WTC11 (cell line): Measurements from ENCODE around the gene RHOBTB3. TPM values are rescaled to one million over a fixed set of nuclear protein-coding genes. Genes with fewer than 3 reads are reported as not detected.
"Not testable (repeated sequence)": the region's sequence is repeated elsewhere in the genome, so short reads cannot be mapped to it uniquely, and the experiment has no call there.

Experiments
- ATAC-seq: fragments of 200-7000 bp; cut with Tn5 transposase; 2 replicates; pipeline ENCODE4 v1.10.0; 2021; ENCODE audit warnings: mild to moderate bottlenecking, moderate library complexity
- CTCF ChIA-PET: fragments of 300-600 bp; sonication (Branson Sonifier 250); formaldehyde crosslinking; loops from one replicate; lab custom pipeline; 2021; ENCODE audit warnings: antibody characterized with exemption; lab: Charles Lee
- POLR2A ChIA-PET: fragments of 350-600 bp; sonication (Branson Sonifier 250); formaldehyde crosslinking; loops from one replicate; lab custom pipeline; 2021; ENCODE audit warnings: antibody characterized with exemption; lab: Charles Lee
- DNase-seq: peaks from one replicate; pipeline ENCODE4 v3.0.0; 2021; ENCODE audit warnings: low spot score
- H3K27ac Mint-ChIP-seq: 2 replicates; pipeline ENCODE4 v1.8.0; 2021; ENCODE audit warnings: mixed read lengths
- H3K27me3 Mint-ChIP-seq: 2 replicates; pipeline ENCODE4 v1.8.0; 2021; ENCODE audit warnings: low read depth, mild to moderate bottlenecking, moderate library complexity, mixed read lengths
- H3K36me3 Mint-ChIP-seq: 2 replicates; pipeline ENCODE4 v1.8.0; 2021; ENCODE audit warnings: mixed read lengths
- H3K4me1 Mint-ChIP-seq: 2 replicates; pipeline ENCODE4 v1.8.0; 2022; ENCODE audit warnings: mixed read lengths
- H3K4me3 Mint-ChIP-seq: 2 replicates; pipeline ENCODE4 v1.8.0; 2021; ENCODE audit warnings: mild to moderate bottlenecking, moderate library complexity, mixed read lengths
- H3K9me3 Mint-ChIP-seq: 2 replicates; pipeline ENCODE4 v1.8.0; 2021; ENCODE audit warnings: mixed read lengths
- CBFB ChIP-seq: sonication (generic); formaldehyde crosslinking; IDR thresholded peaks from 2 replicates; pipeline ENCODE4 v1.8.1; 2022; ENCODE audit warnings: mild to moderate bottlenecking, low read depth, missing genetic modification reagents
- E2F4 ChIP-seq: sonication (generic); formaldehyde crosslinking; IDR thresholded peaks from 2 replicates; pipeline ENCODE4 v1.8.1; 2022; ENCODE audit warnings: low read depth, mild to moderate bottlenecking, moderate library complexity, missing genetic modification reagents, borderline replicate concordance
- IRF1 ChIP-seq: sonication (generic); formaldehyde crosslinking; IDR thresholded peaks from 2 replicates; pipeline ENCODE4 v1.8.0; 2023; ENCODE audit warnings: missing genetic modification reagents
- TP53 ChIP-seq: sonication (generic); formaldehyde crosslinking; IDR thresholded peaks from 2 replicates; pipeline ENCODE4 v1.8.1; 2023; ENCODE audit warnings: mild to moderate bottlenecking, missing genetic modification reagents
- ZSCAN18 ChIP-seq: fragments of 250-450 bp; sonication (Bioruptor Pico); IDR thresholded peaks from 2 replicates; pipeline ENCODE4 v2.1.2; 2022; ENCODE audit warnings: mild to moderate bottlenecking, moderate library complexity
- total RNA-seq: library from RNA; stranded (reverse); gene quantifications from 3 replicates; pipeline ENCODE4 v1.2.3, GENCODE V29; 2021
- TF ChIP-seq, protein P1 (sequence below): sonication (generic); formaldehyde crosslinking; IDR thresholded peaks from 2 replicates; pipeline ENCODE4 v1.8.1; 2023; ENCODE audit warnings: mild to moderate bottlenecking, moderate library complexity, missing genetic modification reagents
- TF ChIP-seq, protein P2 (sequence below): fragments of 200-600 bp; IDR thresholded peaks from 2 replicates; pipeline ENCODE4 v1.8.0; 2022; ENCODE audit warnings: antibody characterized with exemption
- TF ChIP-seq, protein P3 (sequence below): sonication (generic); formaldehyde crosslinking; IDR thresholded peaks from 2 replicates; pipeline ENCODE4 v1.8.1; 2022; ENCODE audit warnings: missing genetic modification reagents, borderline replicate concordance
- TF ChIP-seq, protein P4 (sequence below): sonication (generic); formaldehyde crosslinking; IDR thresholded peaks from 2 replicates; pipeline ENCODE4 v1.8.1; 2022; ENCODE audit warnings: low read depth, missing genetic modification reagents, borderline replicate concordance
- TF ChIP-seq, protein P5 (sequence below): sonication (generic); formaldehyde crosslinking; IDR thresholded peaks from 2 replicates; pipeline ENCODE4 v1.8.0; 2022; ENCODE audit warnings: mild to moderate bottlenecking, missing genetic modification reagents

Gene RHOBTB3
- total RNA-seq, 1 experiment from 2014 or later, result 13.8 TPM

DNA sequence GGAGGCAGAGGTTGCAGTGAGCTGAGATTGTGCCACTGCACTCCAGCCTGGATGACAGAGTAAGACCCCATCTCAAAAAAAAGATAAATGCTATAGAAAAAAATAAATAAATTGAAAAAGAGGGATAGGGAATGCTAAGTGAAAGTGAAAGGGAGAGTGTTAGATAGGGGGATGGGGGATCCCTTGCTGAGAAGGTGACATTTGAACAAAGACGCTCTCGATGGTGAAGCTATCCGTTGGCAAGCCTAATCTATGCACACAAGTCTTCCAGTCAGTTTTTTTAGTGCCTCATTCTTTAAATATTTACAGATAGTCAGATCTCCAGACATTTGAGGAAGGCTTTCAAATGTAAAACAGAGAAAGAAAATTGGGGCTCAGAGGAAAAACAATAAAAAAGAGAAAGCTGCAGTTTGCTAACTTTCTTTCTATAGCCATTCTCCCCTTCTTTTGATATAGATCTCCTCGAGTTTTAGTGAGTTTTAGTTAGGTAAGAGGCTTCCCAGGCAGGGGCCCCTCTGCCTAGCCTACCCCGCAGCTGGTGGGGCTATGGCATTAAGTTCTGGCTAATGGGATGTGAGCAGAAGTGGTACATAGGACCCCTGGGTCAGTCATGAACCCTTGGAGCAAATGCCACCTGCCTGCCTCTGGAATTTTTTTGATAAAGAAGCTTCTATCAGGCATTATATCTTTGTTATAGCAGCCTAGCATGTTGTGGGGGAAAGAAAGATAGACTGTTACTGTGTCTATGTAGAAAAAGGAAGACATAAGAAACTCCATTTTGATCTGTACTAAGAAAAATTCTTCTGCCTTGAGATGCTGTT is 79.4 kb downstream of the RHOBTB3 start:
- POLR2A ChIA-PET, result interaction anchor here (2.1 kb wide), 1 partner anchor 12 kb away, joined by 11 read pairs; the partner anchor contains the start of gene GLRX
- ATAC-seq, result peak; percentile 47
- CTCF ChIA-PET, result interaction anchor here (1.1 to 2.3 kb wide), 2 partner anchors 12 to 29 kb away, joined by 3 to 12 read pairs; partner anchors contain the start of gene GLRX
- no peak overlapping the region for H3K4me3 Mint-ChIP-seq
- TF ChIP-seq IRF1 (CRISPR knock-in tag), result no peak
- TF ChIP-seq, protein P1, sequence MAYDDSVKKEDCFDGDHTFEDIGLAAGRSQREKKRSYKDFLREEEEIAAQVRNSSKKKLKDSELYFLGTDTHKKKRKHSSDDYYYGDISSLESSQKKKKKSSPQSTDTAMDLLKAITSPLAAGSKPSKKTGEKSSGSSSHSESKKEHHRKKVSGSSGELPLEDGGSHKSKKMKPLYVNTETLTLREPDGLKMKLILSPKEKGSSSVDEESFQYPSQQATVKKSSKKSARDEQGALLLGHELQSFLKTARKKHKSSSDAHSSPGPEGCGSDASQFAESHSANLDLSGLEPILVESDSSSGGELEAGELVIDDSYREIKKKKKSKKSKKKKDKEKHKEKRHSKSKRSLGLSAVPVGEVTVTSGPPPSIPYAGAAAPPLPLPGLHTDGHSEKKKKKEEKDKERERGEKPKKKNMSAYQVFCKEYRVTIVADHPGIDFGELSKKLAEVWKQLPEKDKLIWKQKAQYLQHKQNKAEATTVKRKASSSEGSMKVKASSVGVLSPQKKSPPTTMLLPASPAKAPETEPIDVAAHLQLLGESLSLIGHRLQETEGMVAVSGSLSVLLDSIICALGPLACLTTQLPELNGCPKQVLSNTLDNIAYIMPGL (CRISPR knock-in tag), result no peak
- no peak for TF ChIP-seq ZSCAN18
- TF ChIP-seq, protein P2, sequence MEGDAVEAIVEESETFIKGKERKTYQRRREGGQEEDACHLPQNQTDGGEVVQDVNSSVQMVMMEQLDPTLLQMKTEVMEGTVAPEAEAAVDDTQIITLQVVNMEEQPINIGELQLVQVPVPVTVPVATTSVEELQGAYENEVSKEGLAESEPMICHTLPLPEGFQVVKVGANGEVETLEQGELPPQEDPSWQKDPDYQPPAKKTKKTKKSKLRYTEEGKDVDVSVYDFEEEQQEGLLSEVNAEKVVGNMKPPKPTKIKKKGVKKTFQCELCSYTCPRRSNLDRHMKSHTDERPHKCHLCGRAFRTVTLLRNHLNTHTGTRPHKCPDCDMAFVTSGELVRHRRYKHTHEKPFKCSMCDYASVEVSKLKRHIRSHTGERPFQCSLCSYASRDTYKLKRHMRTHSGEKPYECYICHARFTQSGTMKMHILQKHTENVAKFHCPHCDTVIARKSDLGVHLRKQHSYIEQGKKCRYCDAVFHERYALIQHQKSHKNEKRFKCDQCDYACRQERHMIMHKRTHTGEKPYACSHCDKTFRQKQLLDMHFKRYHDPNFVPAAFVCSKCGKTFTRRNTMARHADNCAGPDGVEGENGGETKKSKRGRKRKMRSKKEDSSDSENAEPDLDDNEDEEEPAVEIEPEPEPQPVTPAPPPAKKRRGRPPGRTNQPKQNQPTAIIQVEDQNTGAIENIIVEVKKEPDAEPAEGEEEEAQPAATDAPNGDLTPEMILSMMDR, result no peak
- peaks cover 59% of the 10 kb centered on the region for H3K4me1 Mint-ChIP-seq
- peaks cover 9% of the 10 kb centered on the region for H3K36me3 Mint-ChIP-seq
- no peak for DNase-seq
- no peak overlapping the region for H3K27ac Mint-ChIP-seq
- H3K27me3 Mint-ChIP-seq, result no peaks in the 10 kb centered on the region
- no peaks in the 10 kb centered on the region; the same call in 1 of the 2 replicates for H3K9me3 Mint-ChIP-seq

DNA sequence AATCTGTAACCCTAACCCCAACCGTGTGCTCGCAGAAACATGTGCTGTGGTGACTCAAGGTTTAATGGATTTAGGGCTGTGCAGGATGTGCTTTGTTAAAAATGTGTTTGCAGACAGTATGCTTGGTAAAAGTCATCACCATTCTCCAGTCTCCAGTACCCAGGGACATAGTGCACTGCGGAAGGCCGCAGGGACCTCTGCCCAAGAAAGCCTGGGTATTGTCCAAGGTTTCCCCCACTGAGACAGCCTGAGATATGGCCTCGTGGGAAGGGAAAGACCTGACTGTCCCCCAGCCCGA is 79.9 kb downstream of the RHOBTB3 start:
- not testable (repeated sequence) for H3K27me3 Mint-ChIP-seq, ATAC-seq, DNase-seq, H3K4me3 Mint-ChIP-seq, H3K36me3 Mint-ChIP-seq, H3K27ac Mint-ChIP-seq, H3K9me3 Mint-ChIP-seq
- H3K4me1 Mint-ChIP-seq, result peaks cover 62% of the 10 kb centered on the region
- ChIA-PET CTCF (interaction anchor here (1.8 to 2.3 kb wide), 2 partner anchors 30 kb away, joined by 5 to 12 read pairs; no protein-coding TSS in a partner anchor), POLR2A (interaction anchor here (2.1 kb wide), 1 partner anchor 12 kb away, joined by 11 read pairs; the partner anchor contains the start of gene GLRX)

GRCh38 chr5:95811461-95812073 is 80.4 kb downstream of the RHOBTB3 start:
- CTCF ChIA-PET, result interaction anchor here (1.8 kb wide), 1 partner anchor 31 kb away, joined by 5 read pairs; no protein-coding TSS in a partner anchor
- peaks cover 66% of the 10 kb centered on the region for H3K4me1 Mint-ChIP-seq
- H3K36me3 Mint-ChIP-seq, H3K9me3 Mint-ChIP-seq, H3K27me3 Mint-ChIP-seq, H3K27ac Mint-ChIP-seq, ATAC-seq, DNase-seq, H3K4me3 Mint-ChIP-seq: not testable (repeated sequence)
- POLR2A ChIA-PET, result interaction anchor here (2.1 kb wide), 1 partner anchor 11 kb away, joined by 11 read pairs; the partner anchor contains the start of gene GLRX

DNA sequence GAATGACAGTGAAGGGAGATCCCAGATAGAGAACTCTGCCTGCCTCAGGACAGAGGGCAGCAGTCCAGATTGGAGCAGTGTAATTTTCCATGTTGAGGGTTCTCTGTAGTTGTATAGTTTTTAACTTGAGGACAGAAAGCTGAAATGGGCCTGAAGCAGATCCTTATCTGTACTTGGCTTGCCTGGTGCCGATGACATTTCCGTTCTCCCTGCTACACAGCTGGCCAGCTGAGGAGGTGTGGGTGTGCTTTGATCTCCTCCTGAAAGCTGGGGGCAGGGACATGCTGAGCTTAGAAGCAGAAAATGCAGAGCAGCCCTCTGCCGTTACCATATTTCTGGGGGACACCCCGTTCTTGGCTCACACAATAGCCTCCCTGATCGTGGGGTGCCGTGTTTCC is 80.9 kb downstream of the RHOBTB3 start:
- Mint-ChIP-seq H3K36me3 (peaks cover 9% of the 10 kb centered on the region), H3K27ac (no peak overlapping the region), H3K9me3 (no peaks in the 10 kb centered on the region), H3K27me3 (no peaks in the 10 kb centered on the region), H3K4me3 (no peak overlapping the region), H3K4me1 (peaks cover 70% of the 10 kb centered on the region)
- DNase-seq, result no peak
- ChIA-PET POLR2A (no interaction called here), CTCF (interaction anchor here (0.6 to 1.8 kb wide), 2 partner anchors 23 to 31 kb away, joined by 5 read pairs; no protein-coding TSS in a partner anchor)
- no peak for ATAC-seq
- TF ChIP-seq, protein P3, sequence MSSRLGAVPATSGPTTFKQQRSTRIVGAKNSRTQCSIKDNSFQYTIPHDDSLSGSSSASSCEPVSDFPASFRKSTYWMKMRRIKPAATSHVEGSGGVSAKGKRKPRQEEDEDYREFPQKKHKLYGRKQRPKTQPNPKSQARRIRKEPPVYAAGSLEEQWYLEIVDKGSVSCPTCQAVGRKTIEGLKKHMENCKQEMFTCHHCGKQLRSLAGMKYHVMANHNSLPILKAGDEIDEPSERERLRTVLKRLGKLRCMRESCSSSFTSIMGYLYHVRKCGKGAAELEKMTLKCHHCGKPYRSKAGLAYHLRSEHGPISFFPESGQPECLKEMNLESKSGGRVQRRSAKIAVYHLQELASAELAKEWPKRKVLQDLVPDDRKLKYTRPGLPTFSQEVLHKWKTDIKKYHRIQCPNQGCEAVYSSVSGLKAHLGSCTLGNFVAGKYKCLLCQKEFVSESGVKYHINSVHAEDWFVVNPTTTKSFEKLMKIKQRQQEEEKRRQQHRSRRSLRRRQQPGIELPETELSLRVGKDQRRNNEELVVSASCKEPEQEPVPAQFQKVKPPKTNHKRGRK, result no peak
- TF ChIP-seq TP53 (CRISPR knock-in tag) (no peak), CBFB (CRISPR knock-in tag) (no peak), E2F4 (CRISPR knock-in tag) (no peak)
- TF ChIP-seq, protein P4, sequence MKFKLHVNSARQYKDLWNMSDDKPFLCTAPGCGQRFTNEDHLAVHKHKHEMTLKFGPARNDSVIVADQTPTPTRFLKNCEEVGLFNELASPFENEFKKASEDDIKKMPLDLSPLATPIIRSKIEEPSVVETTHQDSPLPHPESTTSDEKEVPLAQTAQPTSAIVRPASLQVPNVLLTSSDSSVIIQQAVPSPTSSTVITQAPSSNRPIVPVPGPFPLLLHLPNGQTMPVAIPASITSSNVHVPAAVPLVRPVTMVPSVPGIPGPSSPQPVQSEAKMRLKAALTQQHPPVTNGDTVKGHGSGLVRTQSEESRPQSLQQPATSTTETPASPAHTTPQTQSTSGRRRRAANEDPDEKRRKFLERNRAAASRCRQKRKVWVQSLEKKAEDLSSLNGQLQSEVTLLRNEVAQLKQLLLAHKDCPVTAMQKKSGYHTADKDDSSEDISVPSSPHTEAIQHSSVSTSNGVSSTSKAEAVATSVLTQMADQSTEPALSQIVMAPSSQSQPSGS (CRISPR knock-in tag), result no peak
- TF ChIP-seq, protein P5, sequence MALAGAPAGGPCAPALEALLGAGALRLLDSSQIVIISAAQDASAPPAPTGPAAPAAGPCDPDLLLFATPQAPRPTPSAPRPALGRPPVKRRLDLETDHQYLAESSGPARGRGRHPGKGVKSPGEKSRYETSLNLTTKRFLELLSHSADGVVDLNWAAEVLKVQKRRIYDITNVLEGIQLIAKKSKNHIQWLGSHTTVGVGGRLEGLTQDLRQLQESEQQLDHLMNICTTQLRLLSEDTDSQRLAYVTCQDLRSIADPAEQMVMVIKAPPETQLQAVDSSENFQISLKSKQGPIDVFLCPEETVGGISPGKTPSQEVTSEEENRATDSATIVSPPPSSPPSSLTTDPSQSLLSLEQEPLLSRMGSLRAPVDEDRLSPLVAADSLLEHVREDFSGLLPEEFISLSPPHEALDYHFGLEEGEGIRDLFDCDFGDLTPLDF, result no peak
- TF ChIP-seq, protein P1 (CRISPR knock-in tag), result no peak
